ENCODE results near the gene ZBTB16.

DNA sequence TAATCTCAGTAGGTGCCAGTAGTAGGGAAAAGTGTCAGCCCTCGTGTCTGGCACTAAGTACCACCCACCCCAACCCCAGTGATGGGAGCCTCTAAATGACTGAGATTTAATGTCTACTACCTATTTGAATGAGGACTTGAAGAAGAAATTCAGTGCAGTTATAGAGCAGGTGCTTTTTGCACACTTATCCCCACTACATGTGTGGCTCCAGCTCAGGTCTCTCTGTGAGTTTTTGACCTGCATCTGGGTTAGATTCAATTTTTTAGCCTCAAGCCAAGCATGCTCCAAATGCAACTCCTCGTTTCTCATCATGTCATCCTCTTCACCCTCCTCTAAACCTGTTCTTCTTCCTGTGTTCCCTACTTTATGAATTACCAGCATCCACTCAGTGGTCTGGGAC lies 211.8 kb downstream of the ZBTB16 start:
- TF ChIP-seq EZH2 (IDR thresholded peaks at IDR 0.05) (no peak), FOXP2 (optimal IDR thresholded peaks at IDR 0.05; ENCODE audit: control extremely low read depth, extremely low read length, insufficient read depth) (no peak), POLR2AphosphoS5 (IDR thresholded peaks at IDR 0.05; ENCODE audit: borderline replicate concordance, low read depth, low read length) (no peak)
